Measurements from ENCODE around the gene PPP1R1B.

The PPP1R1B gene

GRCh38 chr17:39600288-39600996 lies 26.3 kb upstream of the PPP1R1B start:
- DNase-seq (ENCODE audit: low spot score) = no peak

GRCh38 chr17:39600997-39601597 lies 25.7 kb upstream of the PPP1R1B start:
- DNase-seq (ENCODE audit: low spot score) = no peak

- no peak for DNase-seq (ENCODE audit: low spot score)
Measured at GRCh38 chr17:39601758-39602532, 24.8 kb upstream of the PPP1R1B start.

- DNase-seq (ENCODE audit: low spot score) = no peak
Measured at GRCh38 chr17:39602533-39603303, 24.0 kb upstream of the PPP1R1B start.

GRCh38 chr17:39603304-39604016 lies 23.3 kb upstream of the PPP1R1B start:
- DNase-seq (ENCODE audit: low spot score) = no peak

GRCh38 chr17:39604911-39605491 lies 21.8 kb upstream of the PPP1R1B start:
- peak; percentile 59 for DNase-seq (ENCODE audit: low spot score)

GRCh38 chr17:39605492-39606433 lies 21.0 kb upstream of the PPP1R1B start:
- peak; percentile 77 for DNase-seq (ENCODE audit: low spot score)

- peak; percentile 76 for DNase-seq (ENCODE audit: low spot score)
Measured at GRCh38 chr17:39606434-39607056, 20.2 kb upstream of the PPP1R1B start.

GRCh38 chr17:39607057-39607850 lies 19.5 kb upstream of the PPP1R1B start:
- DNase-seq (ENCODE audit: low spot score) = no peak

GRCh38 chr17:39607851-39608130 lies 19.0 kb upstream of the PPP1R1B start, which contains the start of gene NEUROD2:
Gene NEUROD2 (minus strand): TSS chr17:39607920. CDS start chr17:39606599, 1,321 bp downstream.
- peak; percentile 48 for DNase-seq (ENCODE audit: low spot score)

GRCh38 chr17:39608142-39608981 lies 18.4 kb upstream of the PPP1R1B start:
- DNase-seq (ENCODE audit: low spot score) = peak; percentile 55

GRCh38 chr17:39609416-39610025 lies 17.2 kb upstream of the PPP1R1B start:
- no peak for DNase-seq (ENCODE audit: low spot score)

GRCh38 chr17:39611401-39612112 lies 15.2 kb upstream of the PPP1R1B start:
- DNase-seq (ENCODE audit: low spot score) = no peak

- DNase-seq (ENCODE audit: low spot score) = no peak
Measured at GRCh38 chr17:39612291-39612894, 14.4 kb upstream of the PPP1R1B start.

- DNase-seq (ENCODE audit: low spot score) = no peak
Measured at GRCh38 chr17:39612935-39613464, 13.8 kb upstream of the PPP1R1B start.

- no peak for DNase-seq (ENCODE audit: low spot score)
Measured at GRCh38 chr17:39614545-39615157, 12.1 kb upstream of the PPP1R1B start.
